GM12891 (cell line): ENCODE data around the gene RBM33.

Experiments
- DNase-seq: peaks from one replicate; pipeline ENCODE4 v3.0.0; 2011; ENCODE audit warnings: low spot score; ENCODE audit not compliant: insufficient read length
- FAIRE-seq: peaks from 2 replicates; lab custom pipeline; 2011; peaks lifted over from hg19 to GRCh38; lab: Jason Lieb, UNC
- PAX5 ChIP-seq: IDR thresholded peaks from 2 replicates; pipeline ENCODE4 v1.6.1; 2011; ENCODE audit warnings: low read length, moderate library complexity, mild to moderate bottlenecking; ENCODE audit not compliant: insufficient read depth, severe bottlenecking
- POLR2A ChIP-seq: IDR thresholded peaks from 2 replicates; pipeline ENCODE4 v1.6.1; 2011; ENCODE audit warnings: low read depth, low read length, control low read depth
- POLR2AphosphoS5 ChIP-seq: IDR thresholded peaks from 2 replicates; pipeline ENCODE4 v1.6.1; 2011; ENCODE audit warnings: low read depth, low read length, control low read depth
- POU2F2 ChIP-seq: IDR thresholded peaks from 2 replicates; pipeline ENCODE4 v1.6.1; 2011; ENCODE audit warnings: low read depth, mild to moderate bottlenecking, control low read depth, low read length, moderate library complexity
- SPI1 ChIP-seq: IDR thresholded peaks from 2 replicates; pipeline ENCODE4 v1.6.1; 2011; ENCODE audit warnings: low read depth, low read length, control low read depth
- TAF1 ChIP-seq: IDR thresholded peaks from 2 replicates; pipeline ENCODE4 v1.6.1; 2011; ENCODE audit warnings: low read depth, low read length, control low read depth

RBM33 gene

GRCh38 chr7:155756322-155756721, 111.9 kb downstream of the RBM33 start:
- TF ChIP-seq PAX5: no peak
- peak; percentile 85 for TF ChIP-seq SPI1
- DNase-seq (no peak), FAIRE-seq (no peak)

GRCh38 chr7:155758348-155758747, 113.9 kb downstream of the RBM33 start:
- FAIRE-seq: no peak
- TF ChIP-seq POLR2A: no peak
- no peak for TF ChIP-seq SPI1
- TF ChIP-seq POU2F2: no peak
- TF ChIP-seq TAF1: no peak
- no peak for DNase-seq

- TF ChIP-seq SPI1 (no peak), POU2F2 (no peak), POLR2AphosphoS5 (no peak), POLR2A (no peak)
- no peak for FAIRE-seq
- no peak for DNase-seq
These were observed 115.4 kb downstream of the RBM33 start for GRCh38 chr7:155759740-155760430.

GRCh38 chr7:155761162-155761561, 116.7 kb downstream of the RBM33 start:
- DNase-seq (no peak), FAIRE-seq (no peak)
- no peak for TF ChIP-seq PAX5
- TF ChIP-seq POLR2A: no peak
- no peak for TF ChIP-seq SPI1
- TF ChIP-seq TAF1: no peak
- TF ChIP-seq POLR2AphosphoS5: no peak
- TF ChIP-seq POU2F2: no peak

- DNase-seq (no peak), FAIRE-seq (no peak)
- no peak for TF ChIP-seq TAF1
- TF ChIP-seq POLR2A: no peak
- TF ChIP-seq PAX5: no peak
- TF ChIP-seq SPI1: no peak
- TF ChIP-seq POLR2AphosphoS5: no peak
- no peak for TF ChIP-seq POU2F2
These were observed 117.6 kb downstream of the RBM33 start for GRCh38 chr7:155762036-155762435.

- FAIRE-seq (no peak), DNase-seq (no peak)
- TF ChIP-seq POU2F2: no peak
- no peak for TF ChIP-seq POLR2AphosphoS5
- no peak for TF ChIP-seq TAF1
- no peak for TF ChIP-seq POLR2A
- TF ChIP-seq SPI1: no peak
- TF ChIP-seq PAX5: no peak
These were observed 118.2 kb downstream of the RBM33 start for GRCh38 chr7:155762655-155763054.

- TF ChIP-seq PAX5: no peak
- TF ChIP-seq POLR2AphosphoS5: no peak
- DNase-seq: no peak
- FAIRE-seq: peak; percentile 50
These were observed 118.7 kb downstream of the RBM33 start for GRCh38 chr7:155763122-155763521.

GRCh38 chr7:155763691-155764437, 119.4 kb downstream of the RBM33 start:
- no peak for TF ChIP-seq SPI1
- peak; percentile 74; the same call in 1 of the 2 replicates for TF ChIP-seq POLR2A
- peak; percentile 10 for TF ChIP-seq POU2F2
- TF ChIP-seq TAF1: 0 out of 2 replicates have a peak, but pooled peaks have one; percentile 13
- no peak for TF ChIP-seq PAX5
- peak; percentile 13; the same call in 1 of the 2 replicates for TF ChIP-seq POLR2AphosphoS5
- DNase-seq (peak; percentile 53), FAIRE-seq (peak; percentile 93)

GRCh38 chr7:155764438-155764793, 120.0 kb downstream of the RBM33 start:
- no peak for FAIRE-seq
- 0 out of 2 replicates have a peak, but pooled peaks have one; percentile 8 for TF ChIP-seq TAF1
- no peak for TF ChIP-seq POLR2AphosphoS5
- DNase-seq: peak; percentile 41

GRCh38 chr7:155765458-155765857, 121.0 kb downstream of the RBM33 start:
- DNase-seq: no peak
- no peak for FAIRE-seq
- no peak for TF ChIP-seq PAX5
- TF ChIP-seq SPI1: no peak
- TF ChIP-seq POLR2A: no peak
- no peak for TF ChIP-seq POU2F2
- TF ChIP-seq POLR2AphosphoS5: no peak
- no peak for TF ChIP-seq TAF1

GRCh38 chr7:155766386-155766785, 121.9 kb downstream of the RBM33 start:
- no peak for FAIRE-seq
- no peak for TF ChIP-seq POU2F2
- TF ChIP-seq PAX5: no peak
- no peak for TF ChIP-seq POLR2A
- no peak for TF ChIP-seq POLR2AphosphoS5
- no peak for TF ChIP-seq SPI1
- TF ChIP-seq TAF1: no peak

More at GRCh38 chr7:155766386-155766785, 121.9 kb downstream of the RBM33 start:
- DNase-seq: no peak
